ENCODE data around the gene SLC39A7.

- TF ChIP-seq RXRA (IDR thresholded peaks at IDR 0.05): peak; percentile 98 to 99
- TF ChIP-seq CTCF (IDR thresholded peaks at IDR 0.05; ENCODE audit: low read depth, low read length, missing input control): peak; percentile 13
Observed at GRCh38 chr6:33248932-33249731, 48.5 kb downstream of the SLC39A7 start.

Data from liver (tissue), 3 donors.